Caco-2 (cell line): ENCODE results near the gene TPRA1. TPM values are rescaled to one million over a fixed set of nuclear protein-coding genes. Genes with fewer than 3 reads are reported as not detected.

Source experiments
- BruUV-seq: library from RNA; stranded (reverse); fragments of 400-500 nt; replicated peaks from 2 replicates; lab custom pipeline; 2021; lab: Mats Ljungman, UMichigan
- CTCF ChIA-PET: fragments of 300-600 bp; sonication (Branson Sonifier 250); formaldehyde crosslinking; loops from one replicate; lab custom pipeline; 2022; ENCODE audit warnings: antibody characterized with exemption; lab: Charles Lee
- POLR2A ChIA-PET: fragments of 300-600 bp; sonication (Branson Sonifier 250); formaldehyde crosslinking; loops from one replicate; lab custom pipeline; 2022; ENCODE audit warnings: antibody characterized with exemption; lab: Charles Lee
- DNase-seq, 2 experiments: peaks; one replicate each; pipeline versions ENCODE4 v3.0.0 to v3.0.0-alpha.2; 2020 to 2022
- H3K27me3 ChIP-seq: replicated peaks from 2 replicates; pipeline ENCODE4 v1.6.0; 2011; ENCODE audit warnings: low read length; ENCODE audit not compliant: control insufficient read depth, insufficient read depth
- H3K36me3 ChIP-seq: 2 replicates; pipeline ENCODE4 v1.5.1; 2011; ENCODE audit warnings: low read length; ENCODE audit not compliant: control insufficient read depth, insufficient read depth
- H3K4me1 ChIP-seq: fragments of 250-450 bp; sonication (Bioruptor Pico); 2 replicates; pipeline ENCODE4 v1.5.1; 2020; ENCODE audit warnings: mild to moderate bottlenecking
- H3K4me3 ChIP-seq: 2 replicates; pipeline ENCODE4 v1.5.1; 2011; ENCODE audit warnings: low read depth, mild to moderate bottlenecking, control low read depth, low read length
- H3K9me3 ChIP-seq: fragments of 250-450 bp; sonication (Bioruptor Pico); 2 replicates; pipeline ENCODE4 v1.5.1; 2020; ENCODE audit warnings: mild to moderate bottlenecking, moderate library complexity
- H3K27ac Mint-ChIP-seq: one replicate; pipeline ENCODE4 v1.8.0; 2022; ENCODE audit warnings: mixed read lengths; ENCODE audit not compliant: unreplicated experiment
- H3K27me3 Mint-ChIP-seq: one replicate; pipeline ENCODE4 v1.8.0; 2022; ENCODE audit warnings: mixed read lengths; ENCODE audit not compliant: insufficient read depth, unreplicated experiment
- H3K36me3 Mint-ChIP-seq: one replicate; pipeline ENCODE4 v1.8.0; 2022; ENCODE audit warnings: mild to moderate bottlenecking, mixed read lengths; ENCODE audit not compliant: insufficient read depth, unreplicated experiment
- H3K4me1 Mint-ChIP-seq: one replicate; pipeline ENCODE4 v1.8.0; 2022; ENCODE audit warnings: low read depth, mixed read lengths; ENCODE audit not compliant: unreplicated experiment
- H3K4me3 Mint-ChIP-seq: one replicate; pipeline ENCODE4 v1.8.0; 2022; ENCODE audit warnings: mild to moderate bottlenecking, moderate library complexity, mixed read lengths; ENCODE audit not compliant: unreplicated experiment
- H3K9me3 Mint-ChIP-seq: one replicate; pipeline ENCODE4 v1.8.0; 2022; ENCODE audit warnings: mixed read lengths; ENCODE audit not compliant: unreplicated experiment
- intact Hi-C: fragments of 100-400 bp; cut with micrococcal nuclease; formaldehyde crosslinking; loops from one replicate; pipeline ENCODE4 v1.10.0; 2022; ENCODE audit not compliant: unreplicated experiment
- total RNA-seq: library from RNA; stranded (reverse); gene quantifications from 2 replicates; pipeline ENCODE4 v1.2.3, GENCODE V29; 2022
- TF ChIP-seq, protein P1 (sequence below), 2 experiments: fragments of 200-600 bp in 1 of 2; IDR thresholded peaks; 1 replicate in 1 of 2; 2 replicates in 1 of 2; pipeline versions ENCODE4 v1.5.1 to v1.8.0; 2011 to 2022; ENCODE audit warnings: antibody characterized with exemption in 1 of 2, control low read depth in 1 of 2, inconsistent platforms in 1 of 2, low read depth in 1 of 2, low read length in 1 of 2, mild to moderate bottlenecking in 1 of 2, moderate library complexity in 1 of 2; ENCODE audit not compliant: insufficient read depth in 1 of 2, severe bottlenecking in 1 of 2, unreplicated experiment in 1 of 2

The TPRA1 gene
- total RNA-seq, 1 experiment from 2014 or later = 34.5 TPM

- no peak overlapping the region for H3K4me3 Mint-ChIP-seq
- POLR2A ChIA-PET = no interaction called here
These were observed 44.1 kb upstream of the TPRA1 start for GRCh38 chr3:127634653-127635052.

DNA sequence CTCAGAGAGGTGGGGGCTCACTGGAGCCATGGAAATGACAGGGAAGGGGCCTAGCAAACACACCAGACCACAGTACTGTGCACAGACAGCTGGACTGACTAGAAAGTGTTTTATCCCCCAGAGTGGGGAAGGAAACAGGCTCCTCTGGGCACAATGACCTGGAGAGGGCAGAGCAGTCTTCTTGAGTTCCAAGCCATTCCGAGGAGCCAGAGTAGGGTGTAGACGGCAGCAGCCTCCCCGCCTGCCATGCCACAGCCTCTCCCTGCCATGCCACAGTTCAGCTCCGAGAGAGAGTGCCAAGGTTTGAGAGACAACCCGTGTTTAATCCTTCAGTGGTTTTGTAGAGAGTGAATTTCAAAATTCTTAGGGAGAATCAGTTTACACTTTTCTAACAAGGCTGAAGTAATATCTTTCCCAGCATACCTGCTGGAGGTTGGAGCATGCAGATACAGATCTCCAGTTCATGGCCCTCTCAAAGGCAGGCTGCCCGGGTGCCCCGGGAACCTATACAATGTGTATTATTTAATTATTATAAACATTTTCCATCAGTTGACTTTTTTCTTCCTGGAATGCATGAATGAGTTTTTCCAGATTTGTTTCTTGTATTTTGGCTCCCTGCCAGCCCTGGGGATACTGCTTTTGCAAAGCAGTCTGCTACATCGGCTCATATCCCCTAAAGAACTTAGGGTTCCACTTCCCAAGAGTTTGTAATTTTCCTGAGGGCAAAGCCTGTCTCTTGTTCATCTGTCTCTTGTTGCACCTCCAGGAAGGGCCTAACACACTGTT, 41.7 kb upstream of the TPRA1 start:
- Mint-ChIP-seq H3K4me3 (no peak overlapping the region), H3K4me1 (peaks cover 19% of the 10 kb centered on the region), H3K27ac (no peak overlapping the region), H3K36me3 (no peaks in the 10 kb centered on the region), H3K9me3 (no peaks in the 10 kb centered on the region), H3K27me3 (peaks cover 3% of the 10 kb centered on the region)
- no peak overlapping the region for H3K4me3 ChIP-seq
- peaks cover 13% of the 10 kb centered on the region; the same call in 1 of the 2 replicates for H3K4me1 ChIP-seq
- no peak for DNase-seq
- BruUV-seq = no TSS peak
- intact Hi-C loops = no loop called here
- no peaks in the 10 kb centered on the region for H3K9me3 ChIP-seq
- TF ChIP-seq, protein P1, sequence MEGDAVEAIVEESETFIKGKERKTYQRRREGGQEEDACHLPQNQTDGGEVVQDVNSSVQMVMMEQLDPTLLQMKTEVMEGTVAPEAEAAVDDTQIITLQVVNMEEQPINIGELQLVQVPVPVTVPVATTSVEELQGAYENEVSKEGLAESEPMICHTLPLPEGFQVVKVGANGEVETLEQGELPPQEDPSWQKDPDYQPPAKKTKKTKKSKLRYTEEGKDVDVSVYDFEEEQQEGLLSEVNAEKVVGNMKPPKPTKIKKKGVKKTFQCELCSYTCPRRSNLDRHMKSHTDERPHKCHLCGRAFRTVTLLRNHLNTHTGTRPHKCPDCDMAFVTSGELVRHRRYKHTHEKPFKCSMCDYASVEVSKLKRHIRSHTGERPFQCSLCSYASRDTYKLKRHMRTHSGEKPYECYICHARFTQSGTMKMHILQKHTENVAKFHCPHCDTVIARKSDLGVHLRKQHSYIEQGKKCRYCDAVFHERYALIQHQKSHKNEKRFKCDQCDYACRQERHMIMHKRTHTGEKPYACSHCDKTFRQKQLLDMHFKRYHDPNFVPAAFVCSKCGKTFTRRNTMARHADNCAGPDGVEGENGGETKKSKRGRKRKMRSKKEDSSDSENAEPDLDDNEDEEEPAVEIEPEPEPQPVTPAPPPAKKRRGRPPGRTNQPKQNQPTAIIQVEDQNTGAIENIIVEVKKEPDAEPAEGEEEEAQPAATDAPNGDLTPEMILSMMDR (IDR thresholded peaks at IDR 0.05; ENCODE audit: insufficient read depth in 1 of 2, low read depth in 1 of 2, low read length in 1 of 2, severe bottlenecking in 1 of 2, unreplicated experiment in 1 of 2) = no peak
- H3K36me3 ChIP-seq = no peaks in the 10 kb centered on the region
- CTCF ChIA-PET = no interaction called here
- POLR2A ChIA-PET = interaction anchor here (0.6 kb wide), 1 partner anchor 19 kb away, joined by 4 read pairs; no protein-coding TSS in a partner anchor
- no peaks in the 10 kb centered on the region for H3K27me3 ChIP-seq

More at GRCh38 chr3:127634653-127635052, 44.1 kb upstream of the TPRA1 start:
- intact Hi-C loops = no loop called here
- DNase-seq = no peak
- TF ChIP-seq, protein P1 (IDR thresholded peaks at IDR 0.05; ENCODE audit: insufficient read depth in 1 of 2, low read depth in 1 of 2, low read length in 1 of 2, severe bottlenecking in 1 of 2, unreplicated experiment in 1 of 2) = no peak
- 0 out of 2 replicates have a peak, but pooled peaks cover 8% of the 10 kb centered on the region for H3K4me1 ChIP-seq
- H3K27ac Mint-ChIP-seq = no peak overlapping the region
- CTCF ChIA-PET = interaction anchor here (0.5 to 1.1 kb wide), 3 partner anchors 17 to 360 kb away, joined by 3 to 6 read pairs (median 4); partner anchors contain the start of gene MCM2
- no TSS peak for BruUV-seq
- no peaks in the 10 kb centered on the region for H3K36me3 Mint-ChIP-seq
- no peak overlapping the region for H3K4me3 ChIP-seq
- no peaks in the 10 kb centered on the region for H3K36me3 ChIP-seq
- no peaks in the 10 kb centered on the region for H3K27me3 Mint-ChIP-seq
- no peaks in the 10 kb centered on the region for H3K9me3 ChIP-seq
- peaks cover 12% of the 10 kb centered on the region for H3K4me1 Mint-ChIP-seq
- H3K27me3 ChIP-seq = no peaks in the 10 kb centered on the region
- H3K9me3 Mint-ChIP-seq = no peaks in the 10 kb centered on the region

GRCh38 chr3:127630811-127631714, 40.5 kb upstream of the TPRA1 start:
- Mint-ChIP-seq H3K27ac (no peak overlapping the region), H3K4me1 (peaks cover 19% of the 10 kb centered on the region), H3K27me3 (peaks cover 3% of the 10 kb centered on the region), H3K9me3 (no peaks in the 10 kb centered on the region), H3K4me3 (peak overlapping the region; percentile 42), H3K36me3 (no peaks in the 10 kb centered on the region)
- intact Hi-C loops = no loop called here
- BruUV-seq = TSS peak; percentile 24
- H3K36me3 ChIP-seq = no peaks in the 10 kb centered on the region
- CTCF ChIA-PET = no interaction called here
- POLR2A ChIA-PET = no interaction called here
- H3K4me1 ChIP-seq = peaks cover 13% of the 10 kb centered on the region; the same call in 1 of the 2 replicates
- H3K9me3 ChIP-seq = no peaks in the 10 kb centered on the region
- no peak overlapping the region for H3K4me3 ChIP-seq
- no peaks in the 10 kb centered on the region for H3K27me3 ChIP-seq
- DNase-seq = no peak
- TF ChIP-seq, protein P1 (IDR thresholded peaks at IDR 0.05; ENCODE audit: insufficient read depth in 1 of 2, low read depth in 1 of 2, low read length in 1 of 2, severe bottlenecking in 1 of 2, unreplicated experiment in 1 of 2) = no peak
